GM19025 (cell line): ENCODE results near the gene NUAK2.
A peak's percentile ranks its signal among the peaks of the same experiment; 100 is the strongest.
"Not testable (repeated sequence)": the region's sequence is repeated elsewhere in the genome, so short reads cannot be mapped to it uniquely, and the experiment has no call there.

Experiments
- ATAC-seq: cut with Tn5 transposase; IDR thresholded peaks from one replicate; pipeline ENCODE4 v1.9.1; 2021; ENCODE audit warnings: mild to moderate bottlenecking, low read depth, moderate library complexity; ENCODE audit not compliant: unreplicated experiment

The NUAK2 gene

GRCh38 chr1:205300149-205300548 lies 21.4 kb downstream of the NUAK2 start:
- no peak for ATAC-seq

DNA sequence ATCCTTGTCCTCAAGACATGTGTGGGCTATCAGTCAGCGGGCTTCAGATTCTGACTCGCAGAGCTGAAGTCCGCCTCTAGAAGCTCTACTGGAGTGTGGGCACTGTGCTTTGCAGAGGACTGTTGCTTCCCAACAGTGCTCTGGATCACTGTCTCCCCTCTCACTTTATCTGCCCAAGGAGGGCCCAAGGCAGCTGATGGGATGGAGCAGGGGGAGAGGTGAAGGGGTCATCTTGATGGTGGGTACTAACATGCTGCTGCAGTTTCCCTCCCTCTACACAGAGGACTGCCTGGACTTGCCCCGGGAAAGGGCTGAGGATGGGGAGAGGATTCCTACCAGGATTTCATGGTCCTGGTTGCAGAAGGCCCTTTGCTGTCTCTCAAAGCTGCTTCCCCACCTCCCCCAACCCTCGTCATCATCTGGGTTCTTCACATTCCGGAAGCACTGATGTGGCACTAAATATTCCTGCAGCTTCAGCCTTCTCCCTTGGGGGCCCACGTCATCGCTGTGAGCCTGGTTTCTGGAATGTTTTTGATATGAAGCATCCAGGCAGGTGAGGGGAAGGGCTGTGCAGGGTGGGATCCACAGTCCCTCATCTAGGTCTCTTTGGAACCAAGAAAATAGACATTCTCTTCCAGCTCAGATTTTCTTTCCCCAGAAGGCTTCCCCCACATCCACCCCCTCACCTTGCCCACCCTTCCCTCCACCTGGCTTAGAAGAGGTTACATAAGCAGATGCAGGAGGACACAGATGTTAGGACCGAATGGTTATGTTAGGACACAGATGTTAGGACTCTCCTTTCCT lies 23.2 kb downstream of the NUAK2 start:
- ATAC-seq, result no peak

GRCh38 chr1:205297546-205298177 lies 23.9 kb downstream of the NUAK2 start:
- ATAC-seq, result not testable (repeated sequence)

DNA sequence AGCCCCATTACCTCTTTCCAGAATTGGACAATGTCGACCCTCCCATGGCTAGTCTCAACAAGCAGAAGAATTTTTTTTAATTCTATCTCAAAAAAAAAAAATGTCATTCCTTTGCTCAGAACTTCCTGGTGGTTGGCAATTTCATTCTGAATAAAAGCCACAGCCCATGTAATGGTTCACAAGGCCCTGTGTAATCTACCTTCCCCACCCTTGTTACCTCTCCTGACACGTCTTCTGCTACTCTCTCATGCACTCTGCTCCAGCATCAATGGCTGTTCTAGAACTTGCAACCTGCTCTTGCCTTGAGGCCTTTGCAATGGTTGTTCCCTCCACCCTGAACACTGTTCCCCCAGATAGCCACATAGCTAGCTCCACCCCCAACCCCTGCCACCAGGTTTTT lies 25.4 kb downstream of the NUAK2 start:
- ATAC-seq, result no peak

DNA sequence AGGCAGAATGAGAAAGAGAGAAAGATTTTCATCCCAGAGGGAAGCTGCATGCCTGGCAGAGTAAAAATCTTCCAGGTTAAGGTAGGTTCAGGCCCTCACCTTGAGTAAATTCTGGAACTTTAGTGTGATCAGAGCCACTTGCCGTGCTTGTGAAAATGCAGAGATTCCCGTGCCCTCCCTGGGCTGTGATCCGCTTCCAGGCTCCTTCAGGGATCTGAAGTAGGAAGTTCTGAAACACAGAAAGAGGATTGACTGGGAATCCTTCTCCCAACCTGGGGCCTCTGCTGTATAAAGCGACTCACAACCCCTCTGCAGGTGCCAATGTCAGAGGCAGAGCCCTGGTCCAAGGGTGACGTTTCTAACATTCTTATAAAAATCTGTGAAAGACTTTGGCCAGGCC lies 26.6 kb downstream of the NUAK2 start:
- ATAC-seq, result no peak

DNA sequence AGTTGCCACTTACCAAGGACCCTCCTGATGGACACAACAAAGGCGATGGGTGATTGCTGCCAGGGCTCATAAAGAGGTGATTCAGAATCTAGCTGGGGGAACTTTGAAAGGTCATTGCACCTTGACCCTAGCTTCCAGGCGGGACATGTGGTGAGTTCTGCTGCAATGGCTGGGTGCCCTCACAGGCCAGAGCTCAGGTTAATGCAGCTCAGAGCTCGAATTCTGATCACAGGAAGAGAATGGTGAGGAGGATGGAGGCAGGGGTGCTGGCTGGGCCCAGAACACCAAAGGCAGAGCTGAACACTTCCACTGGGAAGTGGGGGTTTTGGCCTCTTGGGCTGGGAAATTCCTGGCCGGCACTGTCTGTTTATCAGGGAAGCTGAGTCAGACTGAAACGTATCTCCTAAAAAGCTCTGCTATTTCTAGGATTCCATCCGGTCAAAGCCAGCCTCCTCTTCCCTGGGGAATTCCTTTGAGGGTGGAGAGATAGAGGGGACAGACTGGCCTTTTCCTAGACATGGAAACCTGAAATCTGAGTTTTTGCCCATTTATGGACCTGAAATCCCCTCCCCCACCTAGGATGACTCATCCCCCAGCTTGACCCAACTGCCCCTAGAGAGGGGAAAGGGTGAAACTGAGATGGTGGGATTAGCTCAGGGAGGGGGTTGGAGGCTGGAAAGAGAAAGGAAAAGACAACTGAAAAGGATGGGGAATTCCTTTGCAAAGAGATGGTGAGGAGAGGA lies 27.2 kb downstream of the NUAK2 start:
- no peak for ATAC-seq

GRCh38 chr1:205293350-205294074 lies 28.0 kb downstream of the NUAK2 start:
- no peak for ATAC-seq

- ATAC-seq, result no peak
These were observed 29.9 kb downstream of the NUAK2 start for GRCh38 chr1:205291596-205291995.

GRCh38 chr1:205287767-205288559 lies 33.6 kb downstream of the NUAK2 start:
- peak; percentile 79 for ATAC-seq

DNA sequence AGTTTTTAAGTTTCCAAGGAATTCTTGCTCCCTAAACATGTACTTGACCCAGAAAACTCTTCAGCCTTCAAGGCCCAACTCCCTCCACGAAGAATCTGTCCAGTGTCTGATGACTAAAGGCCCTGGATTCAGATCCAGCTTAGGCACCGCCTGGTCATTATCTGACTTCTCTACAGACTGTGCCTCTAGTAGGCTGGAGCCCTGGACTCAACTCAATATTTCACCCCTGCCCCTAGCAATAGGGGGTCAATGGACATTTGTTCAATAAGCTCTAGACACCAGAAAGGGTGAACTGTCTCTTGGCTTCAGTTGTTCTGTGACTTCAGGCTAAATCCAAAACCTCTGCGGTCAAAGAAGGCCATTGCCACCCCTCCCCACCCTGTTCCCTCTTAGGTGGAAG lies 34.5 kb downstream of the NUAK2 start:
- ATAC-seq, result no peak

- ATAC-seq, result no peak
These were observed 35.1 kb downstream of the NUAK2 start for GRCh38 chr1:205286335-205286950.

- peak; percentile 35 for ATAC-seq
These were observed 36.0 kb downstream of the NUAK2 start for GRCh38 chr1:205285381-205286101.

GRCh38 chr1:205284420-205285144 lies 37.0 kb downstream of the NUAK2 start:
- ATAC-seq, result no peak

GRCh38 chr1:205283270-205284147 lies 38.0 kb downstream of the NUAK2 start:
- no peak for ATAC-seq

DNA sequence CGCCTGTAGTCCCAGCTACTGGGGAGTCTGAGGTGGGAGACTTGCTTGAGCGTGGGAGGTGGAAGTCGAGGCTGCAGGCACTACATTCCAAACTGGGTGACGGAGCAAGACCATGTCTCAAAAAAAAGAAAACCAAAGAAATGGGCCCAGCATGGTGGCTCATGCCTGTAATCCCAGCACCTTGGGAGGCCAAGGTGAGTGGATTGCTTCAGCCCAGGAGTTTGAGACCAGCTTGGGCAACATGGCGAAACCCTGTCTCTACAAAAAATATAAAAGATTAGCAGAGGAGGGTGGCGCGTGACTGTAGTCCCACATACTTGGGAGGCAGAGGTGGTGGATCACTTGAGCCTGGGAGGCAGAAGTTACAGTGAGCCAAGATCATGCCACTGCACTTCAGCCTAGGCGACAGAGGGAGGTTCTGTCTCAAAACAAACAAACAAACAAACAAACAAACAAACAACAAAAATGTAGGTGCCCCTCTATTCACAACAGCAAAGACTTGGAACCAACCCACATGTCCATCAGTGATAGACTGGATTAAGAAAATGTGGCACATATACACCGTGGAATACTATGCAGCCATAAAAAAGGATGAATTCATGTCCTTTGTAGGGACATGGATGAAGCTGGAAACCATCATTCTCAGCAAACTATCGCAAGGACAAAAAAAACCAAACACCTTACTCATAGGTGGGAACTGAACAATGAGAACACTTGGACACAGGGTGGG lies 40.7 kb downstream of the NUAK2 start:
- not testable (repeated sequence) for ATAC-seq

- no peak for ATAC-seq
These were observed 41.6 kb downstream of the NUAK2 start for GRCh38 chr1:205279986-205280385.

DNA sequence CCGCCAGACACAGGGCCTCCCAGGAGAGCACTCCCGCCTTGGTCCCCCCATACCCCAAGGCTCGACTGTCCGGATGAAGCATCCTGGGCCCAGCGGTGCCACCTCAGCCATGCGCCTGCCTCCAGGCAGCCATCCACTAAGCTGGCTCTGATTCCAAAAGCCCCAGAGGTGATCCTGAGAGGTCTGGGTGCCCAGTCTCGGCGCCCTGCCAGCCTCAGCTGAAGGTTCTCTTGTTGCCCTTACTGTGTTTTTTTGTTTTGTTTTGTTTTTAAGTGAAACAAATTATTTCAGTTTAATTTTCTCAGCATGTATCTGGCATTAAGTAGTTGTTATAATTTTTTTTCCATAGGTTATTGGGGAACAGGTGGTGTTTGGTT lies 44.9 kb downstream of the NUAK2 start:
- no peak for ATAC-seq
